DMS53 treated with DMSO at 0.1 percent for 48 hours (cell line): ENCODE results near the gene LEMD1.
A peak's percentile ranks its signal among the peaks of the same experiment; 100 is the strongest.

ENCODE experiments used
- DNase-seq: peaks from one replicate; lab custom pipeline; 2025; ENCODE audit not compliant: unreplicated experiment; lab: John Stamatoyannopoulos, UW

LEMD1 gene

DNA sequence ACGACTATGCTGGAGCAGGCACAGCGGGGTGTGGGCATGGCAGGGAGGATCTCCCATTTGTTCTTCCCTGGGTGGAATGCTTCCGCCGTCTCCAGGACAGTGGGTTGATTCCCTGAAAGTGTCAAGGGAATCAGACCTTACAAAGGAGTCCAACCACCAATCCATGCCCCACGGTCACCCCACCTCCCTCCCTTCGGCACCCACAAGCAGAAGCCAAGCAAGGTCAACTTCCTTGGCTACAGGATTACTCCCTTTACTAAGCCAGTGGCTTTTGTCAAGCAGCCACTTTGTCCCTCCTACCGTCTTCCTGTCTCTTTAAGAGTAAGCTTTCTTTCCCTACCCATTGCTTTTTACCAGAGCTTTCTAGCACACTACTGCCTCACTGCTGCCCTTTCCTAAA, 84.4 kb downstream of the LEMD1 start:
- no peak for DNase-seq

DNA sequence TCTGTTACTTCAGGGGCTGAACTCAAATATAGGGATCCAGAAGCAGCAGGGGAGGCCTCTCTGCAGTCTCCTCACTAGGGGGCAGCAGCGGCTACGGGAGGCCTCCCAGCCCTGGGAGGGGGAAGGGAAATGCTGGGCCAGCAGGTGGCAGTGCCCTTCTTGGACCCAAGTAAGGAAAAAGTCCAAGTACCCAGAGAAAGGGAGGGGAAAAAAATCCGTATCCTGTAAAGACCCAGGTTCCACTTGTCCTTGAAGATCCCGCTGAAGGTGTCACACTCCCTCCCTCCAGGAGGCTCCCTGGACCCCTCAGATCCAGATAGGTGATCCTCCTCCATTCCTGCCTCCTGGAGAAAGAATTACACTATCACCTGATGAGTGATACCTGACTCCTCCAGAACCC, 86.2 kb downstream of the LEMD1 start:
- DNase-seq: peak; percentile 92

DNA sequence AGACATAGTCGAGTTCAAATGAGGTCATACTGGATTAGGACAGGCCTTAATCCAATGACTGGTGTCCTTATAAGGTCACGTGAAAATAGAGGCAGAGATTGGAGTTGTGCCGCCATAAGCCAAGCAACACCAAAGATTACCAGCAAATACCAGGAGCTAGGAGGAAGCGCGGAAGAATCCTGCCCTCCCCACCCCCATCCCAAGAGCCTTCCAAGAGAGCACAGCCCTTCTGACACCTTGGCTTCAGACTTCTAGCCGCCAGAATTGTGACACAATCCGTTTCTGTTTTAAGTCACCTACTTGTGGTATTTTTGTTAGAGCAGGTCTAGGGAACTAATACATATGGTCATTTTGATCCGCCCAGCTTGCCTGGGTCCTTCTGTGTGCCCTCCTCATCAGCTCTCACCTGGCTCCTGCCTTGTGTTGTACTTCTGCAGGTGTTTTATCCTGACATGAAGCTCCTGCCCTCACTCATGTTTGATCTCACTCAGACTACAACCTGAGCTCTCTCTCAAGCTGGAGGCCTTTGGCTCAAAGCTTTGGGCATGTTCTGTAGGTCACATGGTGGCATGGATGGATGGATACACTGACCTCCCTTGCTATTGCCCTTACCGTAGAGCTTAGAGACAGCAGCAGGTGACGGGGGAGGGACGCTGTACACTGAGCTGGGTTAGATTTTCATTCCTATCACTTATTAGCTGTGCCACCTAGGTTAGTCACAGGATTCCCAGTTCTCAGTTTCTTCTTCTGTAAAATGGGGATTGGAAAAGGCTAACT, 89.7 kb downstream of the LEMD1 start:
- no peak for DNase-seq
